Fibroblast of mammary gland (primary cell): ENCODE measurements around the gene PTPRM.

Experiments
- DNase-seq: peaks from one replicate; pipeline ENCODE4 v3.0.0-alpha.2; 2010; ENCODE audit warnings: low read depth
- H3K4me3 ChIP-seq: 2 replicates; pipeline ENCODE4 v1.5.1; 2011; ENCODE audit warnings: low read depth, mild to moderate bottlenecking, low read length, moderate library complexity; ENCODE audit not compliant: control insufficient read depth
- TF ChIP-seq, protein P1 (sequence below): conservative IDR thresholded peaks from 2 replicates; pipeline ENCODE4 v1.5.1; 2011; ENCODE audit warnings: low read depth, low read length, inconsistent platforms; ENCODE audit not compliant: control insufficient read depth, insufficient read depth

The PTPRM gene

DNA sequence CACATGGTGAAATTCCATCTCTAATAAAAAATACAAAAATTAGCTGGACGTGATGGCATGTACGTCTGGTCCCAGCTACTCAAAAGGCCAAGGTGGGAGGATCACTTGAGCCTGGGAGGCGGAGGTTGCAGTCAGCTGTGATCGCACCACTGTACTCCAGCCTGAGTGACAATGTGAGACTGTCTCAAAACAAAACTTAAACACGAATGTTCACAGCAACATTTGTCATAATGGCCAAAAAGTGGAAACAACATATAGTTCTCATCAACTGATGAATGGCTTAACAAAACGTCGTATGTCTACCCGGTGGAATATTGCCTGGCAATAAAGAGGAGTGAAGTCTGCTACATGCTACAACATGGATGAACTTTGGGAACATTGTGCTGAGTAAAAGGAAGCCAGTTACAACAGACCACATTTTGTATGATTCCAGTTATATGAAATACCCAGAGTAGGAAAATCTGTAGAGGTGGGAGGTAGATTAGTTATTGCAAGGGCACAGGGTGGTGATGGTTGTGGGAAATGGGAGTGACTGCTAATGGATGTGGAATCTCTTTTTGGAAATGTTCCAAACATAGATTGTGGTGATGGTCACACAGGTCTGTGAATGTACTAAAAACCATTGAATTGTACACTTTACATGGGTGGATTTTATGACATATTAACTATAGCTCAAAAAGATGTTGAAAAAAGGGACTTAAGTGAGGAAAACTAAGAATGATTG, 478.2 kb downstream of the PTPRM start:
- no peak overlapping the region for H3K4me3 ChIP-seq
- DNase-seq = peak; percentile 40
- TF ChIP-seq, protein P1, sequence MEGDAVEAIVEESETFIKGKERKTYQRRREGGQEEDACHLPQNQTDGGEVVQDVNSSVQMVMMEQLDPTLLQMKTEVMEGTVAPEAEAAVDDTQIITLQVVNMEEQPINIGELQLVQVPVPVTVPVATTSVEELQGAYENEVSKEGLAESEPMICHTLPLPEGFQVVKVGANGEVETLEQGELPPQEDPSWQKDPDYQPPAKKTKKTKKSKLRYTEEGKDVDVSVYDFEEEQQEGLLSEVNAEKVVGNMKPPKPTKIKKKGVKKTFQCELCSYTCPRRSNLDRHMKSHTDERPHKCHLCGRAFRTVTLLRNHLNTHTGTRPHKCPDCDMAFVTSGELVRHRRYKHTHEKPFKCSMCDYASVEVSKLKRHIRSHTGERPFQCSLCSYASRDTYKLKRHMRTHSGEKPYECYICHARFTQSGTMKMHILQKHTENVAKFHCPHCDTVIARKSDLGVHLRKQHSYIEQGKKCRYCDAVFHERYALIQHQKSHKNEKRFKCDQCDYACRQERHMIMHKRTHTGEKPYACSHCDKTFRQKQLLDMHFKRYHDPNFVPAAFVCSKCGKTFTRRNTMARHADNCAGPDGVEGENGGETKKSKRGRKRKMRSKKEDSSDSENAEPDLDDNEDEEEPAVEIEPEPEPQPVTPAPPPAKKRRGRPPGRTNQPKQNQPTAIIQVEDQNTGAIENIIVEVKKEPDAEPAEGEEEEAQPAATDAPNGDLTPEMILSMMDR = no peak

DNA sequence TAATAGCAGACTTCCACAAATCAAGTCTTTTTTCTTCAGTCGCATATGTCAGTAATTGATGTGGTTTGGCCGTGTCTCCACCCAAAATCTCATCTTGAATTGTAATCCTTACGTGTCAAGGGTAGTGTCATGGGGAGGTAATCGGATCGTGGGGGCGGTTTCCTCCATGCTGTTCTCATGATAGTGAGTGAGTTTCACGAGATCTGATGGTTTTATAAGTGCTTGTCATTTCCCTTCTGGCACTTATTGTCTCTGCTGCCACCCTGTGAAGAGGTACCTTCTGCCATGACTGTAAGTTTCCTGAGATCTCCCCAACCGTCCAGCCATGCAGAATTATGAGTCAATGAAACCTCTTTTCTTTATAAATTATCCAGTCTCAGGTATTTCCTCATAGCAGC, 478.8 kb downstream of the PTPRM start:
- TF ChIP-seq, protein P1 = no peak
- no peak overlapping the region for H3K4me3 ChIP-seq
- DNase-seq = peak; percentile 46

DNA sequence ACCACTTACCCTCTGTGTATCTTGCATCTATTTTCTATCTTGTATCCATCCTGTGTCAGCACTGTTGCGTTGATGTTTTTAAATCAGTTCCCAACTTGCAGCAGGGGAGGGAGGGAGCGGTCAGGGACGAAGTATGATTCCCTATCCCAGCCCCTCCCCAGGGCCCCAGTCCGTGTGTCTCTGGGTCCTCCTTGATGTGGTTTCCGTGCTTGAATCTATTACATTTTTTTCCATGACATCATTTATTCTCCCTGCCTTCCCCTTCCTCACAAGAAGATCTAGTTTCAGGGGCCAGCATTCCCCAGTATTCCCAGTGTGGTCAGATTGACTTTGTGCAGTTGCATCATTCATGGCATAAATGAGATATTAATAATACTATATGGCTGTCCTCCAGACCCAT, 479.3 kb downstream of the PTPRM start:
- TF ChIP-seq, protein P1 = no peak
- DNase-seq = no peak
- no peak overlapping the region for H3K4me3 ChIP-seq

DNA sequence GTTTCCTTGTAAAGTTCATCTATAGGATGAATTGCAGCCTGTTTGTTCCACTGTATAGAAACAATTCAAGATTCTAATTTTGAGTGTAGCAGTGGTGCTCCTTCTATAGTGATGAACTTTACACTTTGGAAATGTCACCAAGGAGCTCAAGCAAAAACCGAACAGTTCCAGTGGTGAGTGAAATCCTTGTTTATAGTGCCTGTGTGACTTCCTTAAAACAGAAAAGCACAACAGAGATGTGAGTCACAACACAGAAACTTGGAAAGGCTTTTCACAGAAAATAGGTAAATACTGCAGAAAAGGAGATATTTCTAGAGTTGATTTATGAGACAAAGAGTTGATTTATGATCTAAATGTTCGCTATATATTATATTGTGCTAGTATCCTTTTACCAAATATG, 482.0 kb downstream of the PTPRM start:
- DNase-seq = peak; percentile 11

DNA sequence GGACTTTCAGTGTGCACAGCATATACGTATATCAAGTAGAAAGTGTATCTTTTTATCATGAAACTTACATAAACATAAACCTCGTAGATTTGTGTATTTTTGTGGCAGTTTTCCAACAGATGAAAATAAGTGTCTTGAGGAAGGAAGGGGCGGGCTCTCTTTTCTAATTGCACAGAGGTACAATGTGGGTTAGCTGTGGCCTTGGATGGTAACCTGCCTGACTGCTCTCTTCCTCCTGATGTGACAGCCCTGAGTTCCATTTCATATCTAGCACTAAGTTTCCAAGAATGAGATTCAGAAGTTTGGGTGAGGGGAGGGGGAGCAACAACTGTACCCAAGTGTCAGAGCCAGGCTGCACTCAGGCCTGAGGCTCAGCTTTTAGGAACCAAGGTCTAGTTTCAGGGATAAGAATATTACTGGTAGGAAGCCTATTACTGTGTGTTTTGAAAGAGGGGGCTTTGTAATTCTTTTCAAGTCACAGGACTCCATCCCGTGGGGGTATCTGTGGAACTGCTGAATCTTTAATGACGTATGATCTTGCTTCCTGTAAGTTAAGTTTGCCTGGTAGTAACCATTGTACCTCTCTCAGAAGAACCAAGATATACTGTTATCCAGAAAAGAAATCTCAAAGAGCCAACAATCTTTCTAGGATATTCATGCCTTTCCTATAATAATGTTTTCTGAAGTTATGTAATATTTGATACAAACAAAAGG, 483.7 kb downstream of the PTPRM start:
- TF ChIP-seq, protein P1 = no peak
- no peak overlapping the region for H3K4me3 ChIP-seq
- no peak for DNase-seq

More for the DNA sequence above, 482.0 kb downstream of the PTPRM start:
- no peak overlapping the region for H3K4me3 ChIP-seq
- TF ChIP-seq, protein P1 = no peak

DNA sequence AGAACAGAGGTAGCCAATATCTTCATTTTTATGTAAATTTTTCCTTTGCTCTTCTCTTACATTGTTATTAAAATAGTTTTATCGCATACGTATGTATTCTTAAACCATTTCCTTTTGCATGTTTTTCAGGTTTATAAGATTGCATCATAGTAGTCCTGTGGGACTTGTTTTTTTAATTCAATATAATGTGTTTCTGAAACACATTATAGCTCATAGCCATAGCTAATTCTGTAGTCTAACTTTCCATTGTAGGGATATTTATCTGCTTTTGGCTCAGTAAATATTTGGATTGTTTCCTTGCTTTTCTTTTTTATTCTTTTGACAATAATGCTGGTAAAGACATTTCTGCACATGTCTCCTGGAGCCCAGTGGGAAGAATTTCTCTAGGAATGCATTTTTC, 484.3 kb downstream of the PTPRM start:
- DNase-seq = peak; percentile 54
- H3K4me3 ChIP-seq = no peak overlapping the region

More for the DNA sequence above, 484.3 kb downstream of the PTPRM start:
- TF ChIP-seq, protein P1 = no peak
